GM19193 (cell line): Measurements from ENCODE around the gene CISD3.

Source experiments
- POLR2A ChIP-seq: IDR thresholded peaks from 4 replicates; pipeline ENCODE4 v1.6.1; 2011; ENCODE audit not compliant: insufficient read depth, insufficient read length; ENCODE audit errors: extremely low read depth

Gene CISD3

DNA sequence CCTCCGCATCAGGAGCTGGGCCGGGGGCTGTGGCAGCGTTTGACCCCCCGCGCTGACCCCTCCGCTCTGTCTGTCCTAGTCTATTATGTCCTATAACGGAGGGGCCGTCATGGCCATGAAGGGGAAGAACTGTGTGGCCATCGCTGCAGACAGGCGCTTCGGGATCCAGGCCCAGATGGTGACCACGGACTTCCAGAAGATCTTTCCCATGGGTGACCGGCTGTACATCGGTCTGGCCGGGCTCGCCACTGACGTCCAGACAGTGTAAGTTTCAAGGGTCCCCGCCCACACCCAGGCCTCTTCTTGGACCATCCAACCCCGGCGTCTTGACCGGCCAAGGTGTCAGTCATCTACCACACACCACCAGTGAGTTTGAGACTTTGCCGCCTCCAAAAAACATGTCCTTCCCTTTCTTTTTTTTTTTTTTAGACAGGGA is 22.9 kb downstream of the CISD3 start:
- TF ChIP-seq POLR2A: no peak

DNA sequence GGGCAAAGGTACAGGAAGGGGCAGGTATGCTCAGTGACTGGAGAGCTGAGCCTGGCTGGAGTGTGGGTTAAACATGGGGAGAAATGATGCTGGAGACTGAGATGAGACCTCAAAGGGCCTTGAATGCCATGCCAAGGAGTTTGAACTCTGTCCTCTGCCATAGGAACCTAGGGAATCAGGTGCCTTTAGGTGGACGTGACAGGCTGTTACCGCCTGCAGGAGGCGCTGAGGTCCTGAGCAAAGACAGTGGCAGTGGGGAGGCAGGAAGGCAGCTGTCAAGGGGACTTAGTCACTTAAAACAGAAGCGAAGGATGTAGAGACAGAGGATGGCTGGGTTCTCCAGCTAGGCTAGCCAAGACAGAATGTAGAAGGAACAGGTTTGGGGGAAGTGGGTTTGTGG is 31.5 kb downstream of the CISD3 start:
- TF ChIP-seq POLR2A: no peak

DNA sequence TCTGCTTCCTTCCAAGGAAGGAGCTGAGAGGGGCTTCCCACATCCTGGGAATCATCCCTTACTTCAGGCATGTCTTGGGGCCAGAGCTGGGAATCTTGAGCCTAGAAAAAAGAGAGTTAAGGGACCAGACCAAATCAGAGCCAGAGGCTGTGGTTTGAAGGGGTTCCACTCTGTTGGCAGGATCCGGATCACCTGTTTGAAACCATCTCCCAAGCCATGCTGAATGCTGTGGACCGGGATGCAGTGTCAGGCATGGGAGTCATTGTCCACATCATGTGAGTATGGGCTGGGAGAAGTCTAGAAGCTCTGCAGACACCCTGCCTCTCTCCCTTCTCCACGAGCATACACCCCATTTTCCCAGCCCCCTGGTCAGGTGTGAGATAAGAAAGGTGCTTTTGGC is 32.1 kb downstream of the CISD3 start:
- no peak for TF ChIP-seq POLR2A

DNA sequence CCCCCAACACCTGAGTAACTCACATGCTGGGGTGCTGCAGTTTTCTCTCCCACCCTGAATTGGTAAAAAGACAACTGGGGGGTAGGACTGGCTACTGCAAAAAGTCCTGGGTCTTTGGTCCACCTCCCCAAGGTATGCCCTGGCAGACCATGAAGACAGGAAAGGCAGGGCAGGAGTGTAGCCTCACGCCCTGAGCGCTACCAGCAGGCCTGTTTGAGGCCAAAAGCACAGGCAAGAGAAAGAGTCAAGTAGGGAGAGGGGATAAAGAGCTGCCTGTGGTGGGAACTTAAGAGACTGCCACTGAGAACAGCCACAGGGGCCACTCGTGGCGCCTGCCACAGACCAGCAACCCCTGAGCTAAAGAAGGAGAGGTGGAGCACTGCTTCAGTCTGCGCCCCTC is 36.2 kb downstream of the CISD3 start:
- TF ChIP-seq POLR2A: no peak

DNA sequence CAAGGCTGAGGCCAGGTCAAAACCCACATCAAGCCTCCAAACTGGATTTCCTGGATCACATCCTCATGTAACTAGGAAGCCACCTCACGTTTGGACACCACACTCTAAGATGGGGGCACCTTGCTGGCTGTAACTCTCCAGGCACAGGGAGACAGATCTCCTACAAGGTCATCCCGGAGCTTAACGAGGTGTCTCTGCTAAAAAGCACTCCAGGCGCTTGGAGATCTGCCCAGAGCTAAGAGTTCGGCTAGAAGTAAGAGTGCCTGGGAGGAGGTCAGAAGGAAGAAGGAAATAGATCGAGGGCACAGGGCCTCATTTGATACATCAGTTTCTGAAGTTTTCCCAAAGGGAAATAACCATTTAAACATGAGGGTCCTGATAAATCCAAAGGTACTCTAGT is 38.3 kb downstream of the CISD3 start:
- no peak for TF ChIP-seq POLR2A

DNA sequence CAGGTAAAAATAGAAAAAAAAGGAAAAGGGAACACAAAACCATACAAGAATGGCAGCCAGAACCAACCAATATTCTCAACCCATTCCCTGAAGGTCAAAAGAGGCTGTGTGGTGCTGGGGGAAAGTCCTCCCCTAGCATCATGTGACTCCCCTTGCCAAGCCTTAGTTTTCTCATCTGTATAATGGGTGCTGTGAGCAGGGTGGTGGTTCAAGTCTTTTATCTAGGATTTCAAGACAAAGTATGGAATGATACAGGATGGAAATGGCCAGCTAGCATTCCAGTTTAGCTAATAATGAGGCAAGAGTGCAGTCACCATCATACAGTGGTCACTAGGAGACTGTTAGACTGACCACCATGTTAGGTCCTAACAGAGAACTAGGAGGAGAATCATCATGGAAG is 43.1 kb downstream of the CISD3 start:
- TF ChIP-seq POLR2A: no peak

DNA sequence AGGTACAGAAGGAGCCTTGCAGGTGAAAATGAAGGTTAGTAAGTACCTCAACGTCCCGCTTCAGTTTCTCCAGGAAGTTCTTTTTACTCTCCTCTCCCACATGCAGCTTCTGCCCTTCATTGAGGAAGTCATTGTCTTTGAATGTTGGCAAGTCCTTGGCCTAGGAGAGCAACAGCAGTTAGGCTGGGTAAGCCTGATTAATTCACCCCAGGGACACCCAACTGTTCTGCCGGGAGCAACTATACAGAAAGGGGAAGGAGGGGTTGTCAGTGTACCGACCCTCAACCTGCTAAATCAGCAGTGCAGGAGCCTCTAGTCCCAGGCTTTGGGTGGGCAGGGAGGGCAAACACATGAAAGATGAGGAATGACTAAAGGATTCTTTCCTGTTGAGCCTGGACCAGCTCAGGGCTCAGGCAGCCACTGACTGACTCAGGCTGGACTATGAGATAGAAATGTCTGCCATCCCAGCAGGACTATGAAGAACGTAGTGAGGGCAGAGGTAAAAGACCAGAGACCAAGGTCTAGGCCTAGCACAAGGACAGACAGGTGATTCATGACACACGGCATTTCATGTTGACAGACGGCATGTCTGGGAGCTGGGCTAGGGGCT is 47.6 kb downstream of the CISD3 start:
- TF ChIP-seq POLR2A: no peak

DNA sequence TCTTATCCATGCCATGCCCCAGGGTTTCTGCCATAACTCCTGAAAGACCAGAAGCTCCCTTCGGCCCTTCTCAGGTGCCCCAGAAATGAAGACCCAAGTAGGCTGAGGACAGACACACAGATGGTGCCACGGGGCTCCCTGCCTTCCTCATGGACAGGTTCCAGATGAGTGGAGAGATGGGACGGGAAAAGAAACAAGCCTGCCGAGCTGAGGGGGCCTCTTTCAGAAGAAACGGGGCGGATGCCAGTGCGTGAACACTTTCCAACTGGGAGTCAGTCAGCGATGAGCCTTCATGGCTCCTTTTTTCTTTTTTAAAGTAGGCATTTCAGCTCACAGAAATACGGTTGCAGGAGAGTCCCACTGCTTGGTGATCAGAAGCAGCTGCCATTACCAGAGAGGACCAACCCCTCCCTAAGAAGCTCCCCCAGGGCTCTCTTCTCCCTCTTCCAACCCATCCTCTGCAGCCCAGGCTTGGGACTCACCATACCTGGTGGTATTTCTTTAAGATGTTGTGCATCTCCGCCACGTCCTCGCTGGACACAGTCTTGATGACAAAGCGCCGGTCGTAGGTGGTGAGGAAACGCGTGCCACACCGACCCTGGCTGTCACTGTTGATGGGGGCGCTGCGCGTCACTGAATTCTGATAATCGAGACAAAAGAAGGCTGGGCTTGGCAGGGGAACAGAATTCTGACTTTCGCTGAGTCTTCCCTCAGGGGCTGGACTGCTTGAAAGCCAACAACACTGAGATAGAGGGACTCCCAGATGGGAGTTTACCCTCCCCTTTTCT is 50.0 kb downstream of the CISD3 start:
- TF ChIP-seq POLR2A: no peak

DNA sequence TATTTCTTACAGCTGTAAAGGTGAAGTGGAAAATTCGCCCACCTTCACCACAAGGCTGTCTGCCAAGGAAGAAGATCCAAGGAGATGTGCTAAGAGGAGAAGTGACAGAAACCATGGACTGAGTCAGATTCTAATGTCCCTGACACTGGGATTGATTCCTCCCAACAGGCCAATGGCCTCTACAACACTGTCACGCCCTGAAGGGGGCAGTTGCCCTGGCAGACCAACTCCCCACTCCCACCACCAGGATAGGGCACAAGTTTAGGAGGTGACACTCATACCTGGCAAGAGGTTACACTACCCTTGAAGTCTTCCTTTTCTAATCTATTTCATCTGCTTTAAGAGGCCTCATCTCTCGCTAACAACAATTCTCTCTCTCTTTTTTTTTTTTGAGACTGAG is 53.1 kb downstream of the CISD3 start:
- TF ChIP-seq POLR2A: no peak
